ENCODE measurements around the gene ETV3.

ETV3 gene

GRCh38 chr1:157140063-157140588 lies 1.9 kb upstream of the ETV3 start:
- in situ Hi-C loops (cut with MboI; ENCODE audit: low sequenced_read_pairs): no loop called here

- in situ Hi-C loops (cut with MboI; ENCODE audit: low sequenced_read_pairs): no loop called here
These were observed 989 bp upstream of the ETV3 start for GRCh38 chr1:157139052-157139715.

- in situ Hi-C loops (cut with MboI; ENCODE audit: low sequenced_read_pairs): no loop called here
These were observed 581 bp downstream of the ETV3 start for GRCh38 chr1:157137408-157138219.

GRCh38 chr1:157137046-157137407 lies 1.2 kb downstream of the ETV3 start:
- in situ Hi-C loops (cut with MboI; ENCODE audit: low sequenced_read_pairs): no loop called here

- in situ Hi-C loops (cut with MboI; ENCODE audit: low sequenced_read_pairs): no loop called here
These were observed 2.1 kb downstream of the ETV3 start for GRCh38 chr1:157136133-157136532.

- in situ Hi-C loops (cut with MboI; ENCODE audit: low sequenced_read_pairs): no loop called here
These were observed 2.5 kb downstream of the ETV3 start for GRCh38 chr1:157135646-157136045.

GRCh38 chr1:157135070-157135469 lies 3.1 kb downstream of the ETV3 start:
- in situ Hi-C loops (cut with MboI; ENCODE audit: low sequenced_read_pairs): no loop called here

GRCh38 chr1:157134442-157134841 lies 3.8 kb downstream of the ETV3 start:
- in situ Hi-C loops (cut with MboI; ENCODE audit: low sequenced_read_pairs): no loop called here

GRCh38 chr1:157133426-157133825 lies 4.8 kb downstream of the ETV3 start:
- in situ Hi-C loops (cut with MboI; ENCODE audit: low sequenced_read_pairs): no loop called here

GRCh38 chr1:157132616-157133167 lies 5.5 kb downstream of the ETV3 start:
- in situ Hi-C loops (cut with MboI; ENCODE audit: low sequenced_read_pairs): no loop called here

GRCh38 chr1:157132111-157132510 lies 6.1 kb downstream of the ETV3 start:
- in situ Hi-C loops (cut with MboI; ENCODE audit: low sequenced_read_pairs): no loop called here

GRCh38 chr1:157131281-157131680 lies 6.9 kb downstream of the ETV3 start:
- in situ Hi-C loops (cut with MboI; ENCODE audit: low sequenced_read_pairs): no loop called here

- in situ Hi-C loops (cut with MboI; ENCODE audit: low sequenced_read_pairs): no loop called here
These were observed 13.3 kb downstream of the ETV3 start for GRCh38 chr1:157124855-157125254.

GRCh38 chr1:157119448-157119847 lies 18.7 kb downstream of the ETV3 start:
- in situ Hi-C loops (cut with MboI; ENCODE audit: low sequenced_read_pairs): no loop called here

GRCh38 chr1:157119008-157119407 lies 19.2 kb downstream of the ETV3 start:
- in situ Hi-C loops (cut with MboI; ENCODE audit: low sequenced_read_pairs): no loop called here

- in situ Hi-C loops (cut with MboI; ENCODE audit: low sequenced_read_pairs): no loop called here
These were observed 20.6 kb downstream of the ETV3 start for GRCh38 chr1:157117527-157118057.

- in situ Hi-C loops (cut with MboI; ENCODE audit: low sequenced_read_pairs): no loop called here
These were observed 21.5 kb downstream of the ETV3 start for GRCh38 chr1:157116737-157117103.

GRCh38 chr1:157115851-157116736 lies 22.1 kb downstream of the ETV3 start:
- in situ Hi-C loops (cut with MboI; ENCODE audit: low sequenced_read_pairs): no loop called here

- in situ Hi-C loops (cut with MboI; ENCODE audit: low sequenced_read_pairs): no loop called here
These were observed 22.8 kb downstream of the ETV3 start for GRCh38 chr1:157115429-157115838.

- in situ Hi-C loops (cut with MboI; ENCODE audit: low sequenced_read_pairs): no loop called here
These were observed 23.7 kb downstream of the ETV3 start for GRCh38 chr1:157114183-157115121.

All from hTERT RPE-1 (cell line).